ENCODE measurements around the gene OR4C3.
"Not testable (repeated sequence)": the region's sequence is repeated elsewhere in the genome, so short reads cannot be mapped to it uniquely, and the experiment has no call there.

The OR4C3 gene

DNA sequence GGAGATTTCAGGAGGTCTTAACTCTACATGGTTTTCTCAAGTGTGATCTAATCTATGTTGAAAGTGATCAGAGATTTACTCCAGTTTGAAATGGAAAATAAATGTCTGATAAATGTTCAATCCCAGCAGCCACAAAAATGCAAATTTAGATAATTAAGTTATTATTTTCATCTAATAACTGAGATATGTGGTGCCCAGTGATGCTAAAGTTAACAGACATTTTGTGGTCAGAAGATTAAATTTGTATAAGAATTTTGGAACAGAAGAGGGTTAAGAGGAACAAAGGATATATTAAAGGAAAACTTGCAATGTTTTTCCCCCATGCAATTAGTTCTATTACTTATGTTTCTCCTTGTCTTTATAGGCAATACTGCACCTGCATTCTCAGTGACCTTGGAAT is at the start of gene OR4C3:
OR4C3 (plus strand) TSS at position 301 of the 400 bp plus-strand sequence. CDS start 102 bp downstream, outside the sequence.
- DNase-seq (ENCODE audit: low read depth in 2 of 2): not testable (repeated sequence)

DNA sequence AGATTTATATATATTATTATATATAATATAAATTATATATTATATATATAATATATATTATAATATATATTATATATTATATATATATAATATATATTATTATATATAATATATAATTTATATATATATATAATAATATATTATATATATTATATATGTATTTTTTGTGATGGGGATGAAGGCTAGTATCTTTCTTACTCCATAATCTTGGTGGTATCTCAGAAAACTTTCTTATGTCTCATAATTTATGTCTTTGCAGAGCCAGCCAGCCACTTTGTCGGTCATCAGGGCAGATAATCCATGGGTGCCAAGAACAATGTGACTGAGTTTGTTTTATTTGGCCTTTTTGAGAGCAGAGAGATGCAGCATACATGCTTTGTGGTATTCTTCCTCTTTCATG is 18.8 kb upstream of the OR4C3 start, which contains the start of gene OR4S1:
OR4S1 (plus strand) TSS at position 301 of the 400 bp plus-strand sequence; CDS start at position 301, 0 bp downstream.
- DNase-seq (ENCODE audit: low read depth in 2 of 2): no peak

DNA sequence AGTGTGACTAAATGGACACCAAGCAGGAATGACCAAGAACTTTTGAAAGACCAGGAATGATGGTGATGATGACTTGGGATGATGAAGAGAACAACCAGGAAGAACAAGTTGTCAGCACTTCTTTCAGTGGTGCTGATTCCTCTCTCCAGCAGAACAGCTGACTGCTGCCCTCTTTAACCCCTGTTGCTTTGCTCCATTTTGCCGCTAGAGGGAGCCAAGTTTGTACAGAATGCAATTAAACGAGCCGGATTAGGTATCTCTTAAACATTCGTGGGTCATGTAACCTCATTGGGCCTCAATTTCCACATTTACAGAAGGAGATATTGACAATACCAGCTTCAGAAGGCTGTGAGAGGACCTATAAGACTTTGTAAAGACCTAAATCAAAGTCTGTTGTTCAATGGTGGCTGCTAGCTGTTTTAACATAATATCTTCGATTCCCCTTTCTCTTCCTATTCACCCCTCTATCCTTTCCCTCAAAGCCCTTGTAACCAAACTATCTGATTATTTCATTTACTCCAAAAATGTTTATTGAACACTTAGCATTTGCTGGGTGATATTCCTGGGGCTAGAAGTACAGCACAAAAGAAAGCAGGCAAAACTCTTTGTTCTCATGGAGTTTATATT is 16.8 kb upstream of the OR4C3 start:
- no peak for DNase-seq (ENCODE audit: low read depth in 2 of 2)

DNA sequence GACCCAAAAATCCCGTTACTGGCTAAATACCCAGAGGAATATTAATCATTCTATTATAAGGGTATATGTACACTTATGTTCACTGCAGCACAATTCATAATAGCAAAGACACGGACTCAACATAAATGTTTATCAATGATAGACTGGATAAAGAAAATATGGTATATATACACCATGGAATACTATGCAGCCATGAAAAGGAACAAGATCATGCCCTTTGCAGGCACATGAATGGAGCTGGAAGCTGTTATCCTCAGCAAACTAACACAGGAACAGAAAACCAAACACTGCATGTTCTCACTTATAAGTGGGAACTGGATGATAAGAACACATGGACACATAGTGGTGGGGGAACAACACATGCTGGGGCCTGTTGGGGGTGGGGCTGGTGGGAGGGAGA is 11.1 kb upstream of the OR4C3 start:
- not testable (repeated sequence) for DNase-seq (ENCODE audit: low read depth in 2 of 2)

- DNase-seq (ENCODE audit: low read depth in 2 of 2): not testable (repeated sequence)
Measured at GRCh38 chr11:48319813-48320212, 4.9 kb upstream of the OR4C3 start.

DNA sequence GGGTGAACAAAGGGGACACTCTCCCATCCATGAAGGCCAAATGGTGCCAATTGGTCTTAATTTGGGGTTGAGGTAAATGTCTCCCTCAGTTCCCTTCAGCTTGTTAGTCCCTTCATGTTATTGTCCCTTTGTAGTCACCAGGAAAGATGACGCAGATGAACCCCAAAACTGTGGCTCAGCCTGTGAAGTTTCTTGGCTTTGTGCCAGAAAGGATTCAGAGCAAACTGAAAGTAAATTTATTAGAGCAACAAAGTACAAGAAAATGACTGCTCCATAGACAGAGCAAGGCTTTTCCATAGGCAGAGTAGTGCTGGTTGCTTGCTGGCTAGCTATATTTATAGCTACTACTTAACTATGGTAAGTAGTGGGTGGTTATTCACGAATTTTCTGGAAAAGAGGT is 16.7 kb downstream of the OR4C3 start:
- DNase-seq (ENCODE audit: low read depth in 2 of 2): no peak

- not testable (repeated sequence) for DNase-seq (ENCODE audit: low read depth in 2 of 2)
Measured at GRCh38 chr11:48342505-48342904, 17.8 kb downstream of the OR4C3 start.

- not testable (repeated sequence) for DNase-seq (ENCODE audit: low read depth in 2 of 2)
Measured at GRCh38 chr11:48346286-48346685, 21.6 kb downstream of the OR4C3 start.

- no peak for DNase-seq (ENCODE audit: low read depth in 2 of 2)
Measured at GRCh38 chr11:48354013-48354412, 29.3 kb downstream of the OR4C3 start.

- DNase-seq (ENCODE audit: low read depth in 2 of 2): no peak
Measured at GRCh38 chr11:48354677-48355076, 30.0 kb downstream of the OR4C3 start.

DNA sequence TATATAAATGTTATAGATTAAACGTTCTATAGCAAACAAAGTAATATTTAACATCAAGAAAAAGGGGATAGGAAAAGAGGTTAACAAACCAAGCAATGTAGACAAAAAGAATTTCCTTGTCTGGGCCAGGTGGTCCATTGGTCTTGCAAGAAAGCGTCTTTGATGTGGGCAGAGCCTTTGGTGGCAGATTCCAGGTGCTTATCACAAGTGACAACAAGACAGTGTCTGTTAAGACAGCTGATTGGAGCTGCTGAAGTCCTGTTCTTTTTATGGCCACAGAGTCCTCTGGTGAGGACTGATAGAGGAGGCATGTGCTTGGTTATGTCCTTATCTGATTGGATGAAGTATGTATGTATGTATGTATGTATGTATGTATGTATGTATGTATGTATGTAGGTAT is 36.6 kb downstream of the OR4C3 start:
- not testable (repeated sequence) for DNase-seq (ENCODE audit: low read depth in 2 of 2)

GRCh38 chr11:48366365-48366764 is 41.6 kb downstream of the OR4C3 start, which contains the start of gene OR4C5:
Gene OR4C5, minus strand, starts transcription at chr11:48366465. Its CDS starts 0 bp downstream, at chr11:48366465.
- DNase-seq (ENCODE audit: low read depth in 2 of 2): no peak

Measured in fibroblast of skin of left quadriceps (primary cell).